ENCODE measurements around the gene ETV4.
A peak's percentile ranks its signal among the peaks of the same experiment; 100 is the strongest.
"Not testable (repeated sequence)": the region's sequence is repeated elsewhere in the genome, so short reads cannot be mapped to it uniquely, and the experiment has no call there.

Gene ETV4

GRCh38 chr17:43509440-43509839 lies 36.7 kb downstream of the ETV4 start:
- not testable (repeated sequence) for DNase-seq

DNA sequence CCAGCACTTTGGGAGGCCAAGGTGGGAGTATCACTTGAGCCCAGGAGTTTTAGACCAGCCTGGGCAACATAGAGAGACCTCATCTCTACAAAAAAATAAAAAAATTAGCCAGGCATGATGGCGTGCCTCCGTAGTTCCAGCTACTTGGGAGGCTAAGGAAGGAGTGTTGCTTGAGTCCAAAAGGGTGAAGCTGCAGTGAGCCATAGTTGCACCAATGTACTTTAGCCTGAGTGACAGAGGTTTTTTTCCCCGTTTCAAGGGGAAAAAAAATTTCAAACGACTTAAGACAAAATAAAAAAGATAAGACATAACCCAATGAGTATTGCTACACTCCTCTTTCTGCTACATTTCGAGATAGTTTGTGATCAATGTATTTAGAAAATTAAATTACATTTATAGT lies 55.5 kb downstream of the ETV4 start:
- no peak for DNase-seq

DNA sequence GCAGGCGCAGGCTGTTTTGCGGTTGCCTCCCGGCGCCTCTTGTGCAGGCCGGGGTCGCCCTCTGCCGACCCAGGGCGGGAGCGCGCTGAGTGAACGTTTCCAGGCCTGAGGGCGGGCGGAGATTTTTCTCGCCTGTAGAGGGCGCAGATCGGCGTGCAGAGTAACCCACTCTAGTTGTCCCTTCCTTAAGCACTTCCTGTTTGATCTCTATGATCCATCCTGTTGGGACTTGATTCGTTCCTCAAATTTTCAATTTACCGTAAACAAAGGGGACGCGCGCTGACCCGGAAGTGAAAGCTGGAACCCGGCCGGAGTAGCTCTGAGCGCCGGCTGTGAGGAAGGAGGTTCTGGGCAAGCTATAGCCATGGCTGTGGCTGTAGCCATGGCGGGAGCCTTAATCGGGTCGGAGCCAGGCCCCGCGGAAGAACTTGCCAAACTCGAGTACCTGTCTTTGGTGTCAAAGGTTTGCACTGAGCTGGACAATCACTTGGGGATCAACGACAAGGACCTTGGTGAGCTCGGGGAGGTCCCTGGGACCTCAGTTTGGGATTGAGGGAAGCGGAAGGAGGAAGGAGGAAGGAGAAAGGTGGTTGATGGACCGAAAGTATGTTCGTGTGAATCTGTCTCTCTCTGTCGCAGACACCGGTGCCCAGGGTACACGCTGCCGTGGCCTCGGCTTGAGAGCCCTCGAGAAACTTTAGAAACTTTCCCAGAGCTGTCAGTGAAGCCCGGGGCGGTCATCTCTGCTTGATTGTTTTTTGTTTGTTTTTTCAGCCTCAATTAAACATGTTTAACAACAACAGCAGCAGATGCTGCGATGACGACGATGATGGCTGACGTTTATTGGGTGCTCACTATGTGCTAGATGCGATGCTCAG lies 62.2 kb downstream of the ETV4 start, which contains the start of gene DHX8:
DHX8 (plus strand) TSS at position 302 of the 878 bp plus-strand sequence; CDS start at position 365, 63 bp downstream.
- DNase-seq: peak; percentile 97 to 98

DNA sequence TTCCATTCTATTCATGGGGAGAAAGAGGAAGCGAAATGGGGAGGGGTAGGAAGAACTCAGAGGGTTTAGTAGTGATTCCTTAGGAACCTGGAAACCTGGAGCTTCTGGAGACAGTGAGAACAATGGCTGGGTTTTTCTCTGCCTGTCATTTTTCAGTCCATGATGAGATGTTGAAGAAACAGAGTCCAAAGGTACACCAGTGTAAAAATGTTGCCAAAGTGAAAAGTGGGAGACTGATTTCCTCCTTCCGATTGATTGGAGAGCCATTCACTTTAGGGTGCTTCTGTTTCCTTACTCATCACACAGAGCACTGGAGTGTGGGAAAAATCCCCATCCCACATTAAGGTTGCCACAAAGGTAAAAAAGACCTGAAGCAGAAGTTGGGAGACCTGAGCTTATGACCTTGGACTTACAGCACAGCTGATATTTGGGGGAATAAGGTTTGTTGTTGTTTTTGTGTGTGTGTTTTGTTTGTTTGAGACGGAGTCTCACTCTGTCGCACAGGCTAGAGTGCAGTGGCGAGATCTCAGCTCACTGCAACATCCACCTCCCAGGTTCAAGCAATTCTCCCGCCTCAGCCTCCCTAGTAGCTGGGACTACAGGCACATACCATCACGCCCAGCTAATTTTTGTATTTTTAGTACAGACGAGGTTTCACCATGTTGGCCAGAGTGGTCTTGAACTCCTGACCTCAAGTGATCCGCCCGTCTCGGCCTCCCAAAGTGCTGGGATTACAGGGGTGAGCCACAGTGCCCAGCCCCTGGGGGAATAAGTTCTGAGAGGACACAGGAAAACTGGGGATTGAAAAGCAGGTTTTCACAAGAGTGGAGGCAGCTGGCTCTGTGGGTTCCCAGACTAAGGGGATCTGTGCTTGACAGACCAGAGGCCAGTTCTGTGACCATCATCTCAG lies 63.8 kb downstream of the ETV4 start:
- DNase-seq: no peak

GRCh38 chr17:43479948-43480347 lies 66.2 kb downstream of the ETV4 start:
- DNase-seq: no peak
